ENCODE measurements around the gene STBD1.

DNA sequence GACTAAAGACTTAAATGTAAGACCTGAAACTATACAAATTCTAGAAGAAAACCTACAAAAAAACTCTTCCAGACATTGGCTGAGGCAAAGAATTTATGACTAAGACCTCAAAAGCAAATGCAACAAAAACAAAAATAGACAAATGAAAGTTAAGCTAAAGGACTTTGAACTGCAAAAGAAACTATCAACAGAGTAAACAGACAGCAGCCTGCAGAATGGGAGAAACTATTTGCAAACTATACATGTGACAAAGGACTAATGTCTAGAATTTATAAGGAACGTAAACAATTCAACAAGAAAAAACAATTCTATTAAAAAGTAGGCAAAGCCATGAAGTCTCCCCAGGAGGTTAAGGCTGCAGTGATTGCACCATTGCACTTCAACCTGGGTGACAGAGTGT, 46.0 kb upstream of the STBD1 start:
- TF ChIP-seq, protein P1, sequence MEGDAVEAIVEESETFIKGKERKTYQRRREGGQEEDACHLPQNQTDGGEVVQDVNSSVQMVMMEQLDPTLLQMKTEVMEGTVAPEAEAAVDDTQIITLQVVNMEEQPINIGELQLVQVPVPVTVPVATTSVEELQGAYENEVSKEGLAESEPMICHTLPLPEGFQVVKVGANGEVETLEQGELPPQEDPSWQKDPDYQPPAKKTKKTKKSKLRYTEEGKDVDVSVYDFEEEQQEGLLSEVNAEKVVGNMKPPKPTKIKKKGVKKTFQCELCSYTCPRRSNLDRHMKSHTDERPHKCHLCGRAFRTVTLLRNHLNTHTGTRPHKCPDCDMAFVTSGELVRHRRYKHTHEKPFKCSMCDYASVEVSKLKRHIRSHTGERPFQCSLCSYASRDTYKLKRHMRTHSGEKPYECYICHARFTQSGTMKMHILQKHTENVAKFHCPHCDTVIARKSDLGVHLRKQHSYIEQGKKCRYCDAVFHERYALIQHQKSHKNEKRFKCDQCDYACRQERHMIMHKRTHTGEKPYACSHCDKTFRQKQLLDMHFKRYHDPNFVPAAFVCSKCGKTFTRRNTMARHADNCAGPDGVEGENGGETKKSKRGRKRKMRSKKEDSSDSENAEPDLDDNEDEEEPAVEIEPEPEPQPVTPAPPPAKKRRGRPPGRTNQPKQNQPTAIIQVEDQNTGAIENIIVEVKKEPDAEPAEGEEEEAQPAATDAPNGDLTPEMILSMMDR (IDR thresholded peaks at IDR 0.05; ENCODE audit: low read depth, low read length, poor library complexity, severe bottlenecking): no peak
- no peak for TF ChIP-seq EZH2phosphoT487 (IDR thresholded peaks at IDR 0.05; ENCODE audit: borderline replicate concordance, low read length)

Measured in DOHH2 (cell line).